K562 (cell line): Measurements from ENCODE around the gene XPO6. TPM values are rescaled to one million over a fixed set of nuclear protein-coding genes. Genes with fewer than 3 reads are reported as not detected.

Source experiments
- ARNT ChIP-seq, 2 experiments: fragments of 450-650 bp; IDR thresholded peaks; 2 replicates each; pipeline ENCODE4 v1.6.1; 2016; ENCODE audit warnings: mild to moderate bottlenecking in 1 of 2
- CBX3 ChIP-seq, 2 experiments: IDR thresholded peaks; 1 replicate in 1 of 2; 2 replicates in 1 of 2; pipeline ENCODE4 v1.6.1; 2012; ENCODE audit warnings: inconsistent platforms in 2 of 2, low read length in 2 of 2, borderline replicate concordance in 1 of 2, control low read depth in 1 of 2
- CEBPB ChIP-seq: fragments of 450-650 bp; IDR thresholded peaks from 2 replicates; pipeline ENCODE4 v1.6.1; 2016; ENCODE audit warnings: missing genetic modification characterization, missing compliant biosample characterization
- CREBBP ChIP-seq: IDR thresholded peaks from one replicate; pipeline ENCODE4 v1.6.1; 2012; ENCODE audit warnings: low read depth, mild to moderate bottlenecking, control low read depth, inconsistent platforms, low read length
- DNMT1 ChIP-seq: fragments of 450-650 bp; IDR thresholded peaks from 2 replicates; pipeline ENCODE4 v1.6.1; 2016; ENCODE audit warnings: antibody characterized with exemption, mild to moderate bottlenecking
- FOXK1 ChIP-seq: sonication (generic); formaldehyde crosslinking; IDR thresholded peaks from 2 replicates; pipeline ENCODE4 v1.8.0; 2022; ENCODE audit warnings: missing genetic modification reagents, mild to moderate bottlenecking, borderline replicate concordance
- GATAD2B ChIP-seq: fragments of 450-650 bp; IDR thresholded peaks from 2 replicates; pipeline ENCODE4 v1.6.1; 2017; ENCODE audit warnings: mild to moderate bottlenecking, borderline replicate concordance
- IRF2 ChIP-seq: sonication (generic); formaldehyde crosslinking; IDR thresholded peaks from 2 replicates; pipeline ENCODE4 v1.8.1; 2022; ENCODE audit warnings: mild to moderate bottlenecking, missing genetic modification reagents
- POLR2H ChIP-seq: IDR thresholded peaks from 2 replicates; pipeline ENCODE4 v1.6.1; 2016; ENCODE audit warnings: missing genetic modification characterization, low read depth, mild to moderate bottlenecking, control low read depth, missing compliant biosample characterization, moderate library complexity
- RBFOX2 ChIP-seq: fragments of 200-400 bp; formaldehyde crosslinking; IDR thresholded peaks from 2 replicates; pipeline ENCODE4 v1.6.1; 2017; ENCODE audit warnings: low read depth, mild to moderate bottlenecking, low read length, moderate library complexity
- XRCC4 ChIP-seq: IDR thresholded peaks from one replicate; pipeline ENCODE4 v1.6.1; 2011; ENCODE audit not compliant: insufficient read depth, insufficient read length; ENCODE audit errors: extremely low read depth
- ZBTB12 ChIP-seq: fragments of 250-450 bp; sonication (Bioruptor Pico); IDR thresholded peaks from 2 replicates; pipeline ENCODE4 v1.4.0; 2020
- ZNF239 ChIP-seq: fragments of 250-450 bp; sonication (Bioruptor Pico); IDR thresholded peaks from 2 replicates; pipeline ENCODE4 v1.4.0; 2020; ENCODE audit warnings: mild to moderate bottlenecking
- ZNF274 ChIP-seq: IDR thresholded peaks from 2 replicates; pipeline ENCODE4 v1.6.1; 2011; ENCODE audit warnings: low read depth, mild to moderate bottlenecking, low read length, moderate library complexity, borderline replicate concordance
- ZNF354B ChIP-seq: fragments of 250-450 bp; sonication (Bioruptor Pico); IDR thresholded peaks from 2 replicates; pipeline ENCODE4 v1.4.0; 2020
- ZNF398 ChIP-seq: fragments of 250-450 bp; sonication (Bioruptor Pico); IDR thresholded peaks from 2 replicates; pipeline ENCODE4 v1.8.0; 2021; ENCODE audit warnings: moderate library complexity, mild to moderate bottlenecking, inconsistent platforms
- ZNF436 ChIP-seq: fragments of 250-450, 450-650 bp; sonication (Bioruptor Pico); formaldehyde crosslinking; IDR thresholded peaks from 2 replicates; pipeline ENCODE4 v1.7.0; 2020; ENCODE audit warnings: mild to moderate bottlenecking
- ZNF507 ChIP-seq: conservative IDR thresholded peaks from 2 replicates; pipeline ENCODE4 v1.6.1; 2017; ENCODE audit warnings: missing genetic modification characterization, missing compliant biosample characterization
- ZNF76 ChIP-seq: fragments of 250-450 bp; sonication (Bioruptor Pico); IDR thresholded peaks from 2 replicates; pipeline ENCODE4 v1.4.0; 2020; ENCODE audit warnings: mild to moderate bottlenecking, moderate library complexity, borderline replicate concordance
- polyA plus RNA-seq, 8 experiments: library from polyadenylated mRNA; depleted of rRNA in 4 of 8; stranded (reverse) in 5 of 8; unstranded in 3 of 8; fragments of >200 nt; fragmentation: Nextera tagmentation in 2 of 8; fragmentation: Illumina TruSeq in 1 of 8; extraction: Ambion mirVana in 2 of 8; extraction: Trizol in 1 of 8; gene quantifications; 2 replicates each; pipeline versions ENCODE4 v1.2.1 to v1.2.3, GENCODE V29; 2011 to 2014; ENCODE audit warnings: inconsistent platforms in 1 of 8, missing spikeins in 1 of 8
- total RNA-seq, 7 experiments: library from RNA; depleted of rRNA in 6 of 7; stranded (reverse); fragments of >200 nt in 6 of 7; fragmentation: Illumina TruSeq in 2 of 7; extraction: Trizol in 2 of 7; gene quantifications; 2 replicates each; pipeline versions ENCODE4 v1.2.1 to v1.2.3, GENCODE V29; 2011 to 2021; ENCODE audit warnings: low replicate concordance in 1 of 7
- TF ChIP-seq, protein P1 (sequence below): fragments of 450-650 bp; IDR thresholded peaks from 2 replicates; pipeline ENCODE4 v1.7.0; 2016; ENCODE audit warnings: borderline replicate concordance
- TF ChIP-seq, protein P2 (sequence below): fragments of 250-450 bp; sonication (Bioruptor Pico); IDR thresholded peaks from 2 replicates; pipeline ENCODE4 v1.5.0; 2021; ENCODE audit warnings: mild to moderate bottlenecking, borderline replicate concordance

XPO6 gene
- total and polyA plus RNA-seq, 9 of the 15 experiments (the other 6 are each of a cell fraction or from before 2014, with no cell fraction given), result 11.2 to 196 (median 119) TPM

DNA sequence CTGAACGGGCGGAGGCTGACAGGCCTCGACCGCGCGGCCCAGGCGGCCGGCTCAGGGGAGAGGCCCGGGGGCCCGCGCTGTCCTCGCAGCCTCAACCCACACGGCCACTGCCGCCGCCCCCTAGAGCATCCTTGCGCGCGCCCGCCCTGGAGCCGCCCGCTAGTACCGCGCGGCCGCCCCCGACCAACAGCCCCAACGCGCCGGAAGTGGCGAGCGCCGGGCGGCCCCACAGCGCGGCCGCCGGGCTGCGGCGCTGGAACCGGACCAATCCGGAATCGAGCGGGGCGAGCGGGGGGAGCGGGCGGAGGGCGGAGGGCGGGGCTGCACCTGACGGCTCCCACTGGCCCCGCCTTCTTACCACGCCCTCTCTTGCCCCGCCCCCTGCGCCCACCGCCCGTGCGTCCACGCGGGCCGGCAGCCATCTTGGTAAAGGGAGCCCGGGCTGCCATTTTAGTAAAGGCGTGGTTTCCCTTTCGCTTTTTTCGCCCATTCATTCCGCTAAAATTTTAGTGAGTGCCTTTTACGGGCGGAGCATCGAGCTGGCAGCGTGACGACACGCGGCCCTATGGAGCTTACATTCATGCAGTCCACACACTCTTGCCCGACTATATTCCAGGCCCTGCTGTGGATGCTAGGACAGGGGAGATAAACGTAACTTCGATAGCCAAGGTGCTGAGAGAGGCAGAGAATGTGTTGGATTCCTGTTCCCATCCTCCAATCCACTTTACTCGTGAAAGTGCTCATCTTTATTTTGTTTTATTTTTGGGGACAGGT lies at the start of gene XPO6 (continued):
- TF ChIP-seq ZBTB12 (peak; percentile 27; the same call in 1 of the 2 replicates), GATAD2B (peak; percentile 93), CBX3 (IDR thresholded peaks at IDR 0.05; ENCODE audit: borderline replicate concordance in 1 of 2, low read length in 2 of 2) (peak in 1 of 2 experiments; percentile 44; a peak in 2 of 3 replicates), ZNF354B (CRISPR knock-in tag) (no peak), POLR2H (tag) (no peak), ZNF398 (CRISPR knock-in tag) (no peak), ZNF507 (tag) (no peak), ZNF274 (no peak), ZNF239 (0 out of 2 replicates have a peak, but pooled peaks have one; percentile 25), RBFOX2 (peak; percentile 89), ZNF76 (no peak), FOXK1 (no peak), CEBPB (tag) (no peak), ARNT (IDR thresholded peaks at IDR 0.05) (no peak; a peak in 1 of 4 replicates), CREBBP (no peak), DNMT1 (no peak), XRCC4 (no peak), IRF2 (CRISPR knock-in tag) (peak; percentile 100), ZNF436 (CRISPR knock-in tag) (no peak)
- TF ChIP-seq, protein P1, sequence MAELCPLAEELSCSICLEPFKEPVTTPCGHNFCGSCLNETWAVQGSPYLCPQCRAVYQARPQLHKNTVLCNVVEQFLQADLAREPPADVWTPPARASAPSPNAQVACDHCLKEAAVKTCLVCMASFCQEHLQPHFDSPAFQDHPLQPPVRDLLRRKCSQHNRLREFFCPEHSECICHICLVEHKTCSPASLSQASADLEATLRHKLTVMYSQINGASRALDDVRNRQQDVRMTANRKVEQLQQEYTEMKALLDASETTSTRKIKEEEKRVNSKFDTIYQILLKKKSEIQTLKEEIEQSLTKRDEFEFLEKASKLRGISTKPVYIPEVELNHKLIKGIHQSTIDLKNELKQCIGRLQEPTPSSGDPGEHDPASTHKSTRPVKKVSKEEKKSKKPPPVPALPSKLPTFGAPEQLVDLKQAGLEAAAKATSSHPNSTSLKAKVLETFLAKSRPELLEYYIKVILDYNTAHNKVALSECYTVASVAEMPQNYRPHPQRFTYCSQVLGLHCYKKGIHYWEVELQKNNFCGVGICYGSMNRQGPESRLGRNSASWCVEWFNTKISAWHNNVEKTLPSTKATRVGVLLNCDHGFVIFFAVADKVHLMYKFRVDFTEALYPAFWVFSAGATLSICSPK, result no peak
- TF ChIP-seq, protein P2, sequence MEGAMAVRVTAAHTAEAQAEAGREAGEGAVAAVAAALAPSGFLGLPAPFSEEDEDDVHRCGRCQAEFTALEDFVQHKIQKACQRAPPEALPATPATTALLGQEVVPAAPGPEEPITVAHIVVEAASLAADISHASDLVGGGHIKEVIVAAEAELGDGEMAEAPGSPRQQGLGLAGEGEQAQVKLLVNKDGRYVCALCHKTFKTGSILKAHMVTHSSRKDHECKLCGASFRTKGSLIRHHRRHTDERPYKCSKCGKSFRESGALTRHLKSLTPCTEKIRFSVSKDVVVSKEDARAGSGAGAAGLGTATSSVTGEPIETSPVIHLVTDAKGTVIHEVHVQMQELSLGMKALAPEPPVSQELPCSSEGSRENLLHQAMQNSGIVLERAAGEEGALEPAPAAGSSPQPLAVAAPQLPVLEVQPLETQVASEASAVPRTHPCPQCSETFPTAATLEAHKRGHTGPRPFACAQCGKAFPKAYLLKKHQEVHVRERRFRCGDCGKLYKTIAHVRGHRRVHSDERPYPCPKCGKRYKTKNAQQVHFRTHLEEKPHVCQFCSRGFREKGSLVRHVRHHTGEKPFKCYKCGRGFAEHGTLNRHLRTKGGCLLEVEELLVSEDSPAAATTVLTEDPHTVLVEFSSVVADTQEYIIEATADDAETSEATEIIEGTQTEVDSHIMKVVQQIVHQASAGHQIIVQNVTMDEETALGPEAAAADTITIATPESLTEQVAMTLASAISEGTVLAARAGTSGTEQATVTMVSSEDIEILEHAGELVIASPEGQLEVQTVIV (CRISPR knock-in tag), result no peak
